AG10803 (cell line): ENCODE measurements around the gene CDK7.
"Not testable (repeated sequence)": the region's sequence is repeated elsewhere in the genome, so short reads cannot be mapped to it uniquely, and the experiment has no call there.

ENCODE experiments used
- DNase-seq: peaks from one replicate; pipeline ENCODE4 v3.0.0; 2010; ENCODE audit warnings: low read depth
- H3K4me3 ChIP-seq: 2 replicates; pipeline ENCODE4 v1.5.1; 2011; ENCODE audit warnings: mild to moderate bottlenecking, low read length, control low read depth
- CTCF ChIP-seq: conservative IDR thresholded peaks from 2 replicates; pipeline ENCODE4 v1.5.1; 2011; ENCODE audit warnings: mild to moderate bottlenecking, low read length, control low read depth, inconsistent platforms

Gene CDK7

GRCh38 chr5:69219939-69220338 lies 14.7 kb upstream of the CDK7 start:
- no peak for TF ChIP-seq CTCF
- DNase-seq = no peak

GRCh38 chr5:69220371-69220770 lies 14.3 kb upstream of the CDK7 start:
- not testable (repeated sequence) for DNase-seq, H3K4me3 ChIP-seq

More at GRCh38 chr5:69219939-69220338, 14.7 kb upstream of the CDK7 start:
- no peak overlapping the region for H3K4me3 ChIP-seq

- DNase-seq = not testable (repeated sequence)
These were observed 13.9 kb upstream of the CDK7 start for GRCh38 chr5:69220833-69221232.

GRCh38 chr5:69224520-69224919 lies 10.2 kb upstream of the CDK7 start:
- no peak overlapping the region for H3K4me3 ChIP-seq
- no peak for DNase-seq
- no peak for TF ChIP-seq CTCF

More at GRCh38 chr5:69220833-69221232, 13.9 kb upstream of the CDK7 start:
- not testable (repeated sequence) for H3K4me3 ChIP-seq

- H3K4me3 ChIP-seq = no peak overlapping the region
- no peak for DNase-seq
- no peak for TF ChIP-seq CTCF
These were observed 8.8 kb upstream of the CDK7 start for GRCh38 chr5:69225860-69226259.

- no peak for DNase-seq
- no peak for TF ChIP-seq CTCF
- no peak overlapping the region for H3K4me3 ChIP-seq
These were observed 4.5 kb upstream of the CDK7 start for GRCh38 chr5:69230181-69230580.

GRCh38 chr5:69231281-69231680 lies 3.4 kb upstream of the CDK7 start:
- no peak overlapping the region for H3K4me3 ChIP-seq
- no peak for TF ChIP-seq CTCF
- no peak for DNase-seq

- no peak overlapping the region for H3K4me3 ChIP-seq
- peak; percentile 60 for DNase-seq
- no peak for TF ChIP-seq CTCF
These were observed 2.8 kb upstream of the CDK7 start for GRCh38 chr5:69231851-69232250.

GRCh38 chr5:69236733-69237132 lies 2.0 kb downstream of the CDK7 start:
- not testable (repeated sequence) for DNase-seq, H3K4me3 ChIP-seq
